IMR-90 (cell line): Measurements from ENCODE around the gene WBP1L. TPM values are rescaled to one million over a fixed set of nuclear protein-coding genes. Genes with fewer than 3 reads are reported as not detected.

Source experiments
- ATAC-seq: fragments of 200-7000 bp; cut with Tn5 transposase; 2 replicates; pipeline ENCODE4 v1.9.1; 2020; ENCODE audit warnings: low read depth, mild to moderate bottlenecking, moderate library complexity
- BruUV-seq: library from RNA; stranded (reverse); fragments of 400-500 nt; replicated peaks from 2 replicates; lab custom pipeline; 2021; lab: Mats Ljungman, UMichigan
- CTCF ChIA-PET: fragments of 300-600 bp; formaldehyde crosslinking; extraction: SDS; loops from one replicate; lab custom pipeline; 2021; ENCODE audit warnings: antibody characterized with exemption; lab: Yijun Ruan, JAX
- POLR2A ChIA-PET: fragments of 300-600 bp; sonication (Branson Sonifier 250); formaldehyde crosslinking; loops from one replicate; lab custom pipeline; 2022; ENCODE audit warnings: antibody characterized with exemption; ENCODE audit not compliant: unreplicated experiment; lab: Charles Lee
- DNase-seq: peaks from one replicate; pipeline ENCODE4 v3.0.0; 2013
- H2AFZ ChIP-seq: replicated peaks from 2 replicates; pipeline ENCODE3; 2013; ENCODE audit warnings: low read length, mild to moderate bottlenecking; ENCODE audit not compliant: poor library complexity
- H2AK5ac ChIP-seq: 2 replicates; pipeline ENCODE4 v1.6.1; 2013; ENCODE audit warnings: low read depth, low read length, inconsistent platforms
- H2AK9ac ChIP-seq: replicated peaks from 2 replicates; pipeline ENCODE3; 2013; ENCODE audit warnings: mild to moderate bottlenecking, low read depth, low read length, moderate library complexity; ENCODE audit not compliant: poor library complexity
- H2BK120ac ChIP-seq: 2 replicates; pipeline ENCODE4 v1.6.1; 2013; ENCODE audit warnings: low read depth, low read length, inconsistent platforms
- H2BK15ac ChIP-seq: 3 replicates; pipeline ENCODE4 v1.6.1; 2013; ENCODE audit warnings: low read depth, low read length, inconsistent platforms
- H2BK20ac ChIP-seq: 2 replicates; pipeline ENCODE4 v1.6.1; 2013; ENCODE audit warnings: low read depth, mild to moderate bottlenecking, inconsistent platforms, low read length, moderate library complexity
- H2BK5ac ChIP-seq: 2 replicates; pipeline ENCODE4 v1.6.1; 2013; ENCODE audit warnings: mild to moderate bottlenecking, low read depth, low read length, inconsistent platforms; ENCODE audit not compliant: poor library complexity, severe bottlenecking
- H3K14ac ChIP-seq: replicated peaks from 2 replicates; pipeline ENCODE4 v1.6.1; 2013; ENCODE audit warnings: low read depth, low read length, inconsistent platforms
- H3K18ac ChIP-seq: 2 replicates; pipeline ENCODE4 v1.6.1; 2013; ENCODE audit warnings: low read depth, low read length, control low read depth
- H3K23ac ChIP-seq: 2 replicates; pipeline ENCODE4 v1.6.1; 2013; ENCODE audit warnings: low read depth, low read length, inconsistent platforms
- H3K27ac ChIP-seq: 2 replicates; pipeline ENCODE4 v1.5.1; 2013; ENCODE audit warnings: mild to moderate bottlenecking, control low read depth, low read length; ENCODE audit not compliant: insufficient read depth
- H3K27me3 ChIP-seq: 2 replicates; pipeline ENCODE4 v1.6.1; 2013; ENCODE audit warnings: low read length; ENCODE audit not compliant: control insufficient read depth, insufficient read depth
- H3K36me3 ChIP-seq: 2 replicates; pipeline ENCODE4 v1.6.1; 2013; ENCODE audit warnings: low read length, mixed read lengths; ENCODE audit not compliant: control insufficient read depth, insufficient read depth
- H3K4ac ChIP-seq: 2 replicates; pipeline ENCODE4 v1.6.1; 2013; ENCODE audit warnings: low read depth, low read length, inconsistent platforms
- H3K4me1 ChIP-seq: 2 replicates; pipeline ENCODE4 v1.6.1; 2013; ENCODE audit warnings: low read length, mixed read lengths; ENCODE audit not compliant: control insufficient read depth, insufficient read depth
- H3K4me2 ChIP-seq: 2 replicates; pipeline ENCODE4 v1.6.1; 2013; ENCODE audit warnings: low read depth, mild to moderate bottlenecking, control low read depth, low read length, moderate library complexity
- H3K4me3 ChIP-seq: 2 replicates; pipeline ENCODE4 v1.5.1; 2013; ENCODE audit warnings: low read depth, mild to moderate bottlenecking, control low read depth, low read length, moderate library complexity; ENCODE audit not compliant: insufficient read depth
- H3K56ac ChIP-seq: 2 replicates; pipeline ENCODE4 v1.6.1; 2013; ENCODE audit warnings: low read length, inconsistent platforms; ENCODE audit not compliant: insufficient read depth; ENCODE audit errors: extremely low read depth
- H3K79me1 ChIP-seq, 2 experiments: 2 replicates each; pipeline ENCODE4 v1.6.1; 2013; ENCODE audit warnings: low read length in 2 of 2, inconsistent platforms in 1 of 2, low read depth in 1 of 2
- H3K9ac ChIP-seq: 2 replicates; pipeline ENCODE4 v1.6.1; 2013; ENCODE audit warnings: low read depth, low read length, control low read depth
- H3K9me1 ChIP-seq: 2 replicates; pipeline ENCODE4 v1.6.1; 2013; ENCODE audit warnings: low read length, inconsistent platforms; ENCODE audit not compliant: insufficient read depth
- H3K9me3 ChIP-seq: 2 replicates; pipeline ENCODE4 v1.6.1; 2013; ENCODE audit warnings: low read length; ENCODE audit not compliant: control insufficient read depth, insufficient read depth
- H4K20me1 ChIP-seq: 2 replicates; pipeline ENCODE4 v1.6.1; 2013; ENCODE audit warnings: low read length, inconsistent platforms; ENCODE audit not compliant: insufficient read depth
- H4K5ac ChIP-seq: 2 replicates; pipeline ENCODE4 v1.6.1; 2013; ENCODE audit warnings: mild to moderate bottlenecking, low read depth, low read length, control low read depth
- H4K8ac ChIP-seq, 2 experiments: 2 replicates each; pipeline ENCODE4 v1.6.1; 2013; ENCODE audit warnings: low read depth in 2 of 2, low read length in 2 of 2, control low read depth in 1 of 2, inconsistent platforms in 1 of 2
- H4K91ac ChIP-seq: 2 replicates; pipeline ENCODE4 v1.6.1; 2013; ENCODE audit warnings: low read depth, low read length, inconsistent platforms; ENCODE audit not compliant: insufficient read depth
- BHLHE40 ChIP-seq: fragments of 150-350 bp; IDR thresholded peaks from 2 replicates; pipeline ENCODE4 v1.6.1; 2016; ENCODE audit warnings: mild to moderate bottlenecking, low read depth, low read length
- CEBPB ChIP-seq: IDR thresholded peaks from 2 replicates; pipeline ENCODE4 v1.6.1; 2012; ENCODE audit warnings: low read depth, low read length, improper control_type of control experiment
- CHD1 ChIP-seq: IDR thresholded peaks from 2 replicates; pipeline ENCODE4 v1.6.1; 2012; ENCODE audit warnings: low read depth, low read length, improper control_type of control experiment
- CTCF ChIP-seq: conservative IDR thresholded peaks from 2 replicates; pipeline ENCODE4 v1.5.1; 2012; ENCODE audit warnings: mild to moderate bottlenecking, low read depth, low read length, improper control_type of control experiment
- ELK1 ChIP-seq: fragments of 150-350 bp; IDR thresholded peaks from 2 replicates; pipeline ENCODE4 v1.6.1; 2016; ENCODE audit warnings: low read depth, mild to moderate bottlenecking, low read length, moderate library complexity, borderline replicate concordance
- FOS ChIP-seq: fragments of 150-350 bp; IDR thresholded peaks from 2 replicates; pipeline ENCODE4 v1.6.1; 2016; ENCODE audit warnings: low read depth, low read length
- MAFK ChIP-seq: IDR thresholded peaks from 2 replicates; pipeline ENCODE4 v1.6.1; 2012; ENCODE audit warnings: low read depth, low read length, improper control_type of control experiment
- MAZ ChIP-seq: IDR thresholded peaks from 2 replicates; pipeline ENCODE4 v1.6.1; 2012; ENCODE audit warnings: low read depth, mild to moderate bottlenecking, low read length, improper control_type of control experiment, moderate library complexity, borderline replicate concordance
- MXI1 ChIP-seq: IDR thresholded peaks from 2 replicates; pipeline ENCODE4 v1.6.1; 2012; ENCODE audit warnings: low read depth, mild to moderate bottlenecking, low read length, moderate library complexity, borderline replicate concordance
- NFE2L2 ChIP-seq: fragments of 150-350 bp; IDR thresholded peaks from 2 replicates; pipeline ENCODE4 v1.6.1; 2016; ENCODE audit warnings: low read depth, mild to moderate bottlenecking, low read length
- POLR2A ChIP-seq: IDR thresholded peaks from 2 replicates; pipeline ENCODE4 v1.6.1; 2012; ENCODE audit warnings: mild to moderate bottlenecking, low read depth, low read length
- RAD21 ChIP-seq: IDR thresholded peaks from 2 replicates; pipeline ENCODE4 v1.6.1; 2012; ENCODE audit warnings: low read length, improper control_type of control experiment
- RCOR1 ChIP-seq: IDR thresholded peaks from 2 replicates; pipeline ENCODE4 v1.6.1; 2012; ENCODE audit warnings: mild to moderate bottlenecking, low read length, improper control_type of control experiment; ENCODE audit not compliant: insufficient replicate concordance
- RFX5 ChIP-seq: IDR thresholded peaks from 2 replicates; pipeline ENCODE4 v1.8.0; 2012; ENCODE audit warnings: low read depth, mild to moderate bottlenecking, low read length, moderate library complexity
- SMC3 ChIP-seq: fragments of 150-350 bp; IDR thresholded peaks from 2 replicates; pipeline ENCODE4 v1.6.1; 2016; ENCODE audit warnings: low read depth, mild to moderate bottlenecking, antibody characterized with exemption, low read length, moderate library complexity
- USF2 ChIP-seq: fragments of 150-350 bp; IDR thresholded peaks from 2 replicates; pipeline ENCODE4 v1.6.1; 2017; ENCODE audit warnings: mild to moderate bottlenecking, antibody characterized with exemption, low read length, low read depth
- WGBS, 2 experiments: methylation state at CpG; one replicate each; pipeline versions ENCODE4 v1.1.5 to v1.1.7; 2013; ENCODE audit warnings: missing lambda C conversion rate in 2 of 2; ENCODE audit not compliant: insufficient read length in 1 of 2; ENCODE audit errors: extremely low coverage in 2 of 2; 5-methylcytosine and 5-hydroxymethylcytosine counted together
- dilution Hi-C: fragments of 300-500 bp; cut with HindIII; formaldehyde crosslinking; loops from one replicate; pipeline ENCODE4 v1.14.3; 2018; ENCODE audit warnings: low sequenced_read_pairs; ENCODE audit not compliant: unreplicated experiment
- in situ Hi-C: fragments of 300-500 bp; cut with MboI; formaldehyde crosslinking; loops from 3 replicates; pipeline ENCODE4 v1.14.3; 2019; ENCODE audit warnings: low sequenced_read_pairs, inconsistent platforms, mixed read lengths
- intact Hi-C: fragments of 100-400 bp; cut with micrococcal nuclease; formaldehyde crosslinking; loops from 2 replicates; pipeline ENCODE4 v1.10.0; 2022
- polyA plus RNA-seq, 3 experiments: library from polyadenylated mRNA; depleted of rRNA; stranded (reverse); fragments of >200 nt; gene quantifications; 2 replicates each; pipeline ENCODE4 v1.2.3, GENCODE V29; 2012; ENCODE audit warnings: low replicate concordance in 1 of 3
- total RNA-seq: library from RNA; depleted of rRNA; stranded (reverse); fragments of >200 nt; gene quantifications from 2 replicates; pipeline ENCODE4 v1.2.3, GENCODE V29; 2012

WBP1L gene
- total and polyA plus RNA-seq, 2 of the 4 experiments (the other 2 are of a cell fraction): 20.7 to 31.0 TPM

DNA sequence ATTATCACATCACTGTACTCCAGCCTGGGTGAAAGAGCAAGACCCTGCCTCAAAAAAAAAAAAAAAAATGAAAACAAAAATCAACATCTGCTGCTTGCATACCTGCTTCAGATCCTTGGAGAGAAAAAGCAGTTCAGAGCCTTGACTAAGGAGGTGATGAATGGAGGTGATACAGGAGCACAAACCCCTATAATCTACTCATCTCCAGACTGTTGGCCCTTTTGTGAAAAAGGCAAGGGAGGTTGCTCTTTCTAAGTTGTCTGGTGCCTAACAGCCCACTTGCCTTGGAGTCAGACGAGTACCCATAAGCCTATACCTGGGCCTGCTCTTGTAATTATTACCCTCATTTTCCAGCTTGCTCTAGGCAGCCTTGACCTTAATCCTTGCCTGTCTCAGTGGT, 27.9 kb upstream of the WBP1L start:
- Histone ChIP-seq H2AK5ac (no peak overlapping the region), H3K23ac (no peak overlapping the region), H3K4me3 (no peak overlapping the region), H4K5ac (no peak overlapping the region), H3K4ac (no peak overlapping the region), H3K18ac (no peak overlapping the region), H3K14ac (no peak overlapping the region), H3K9me1 (peaks cover 10% of the 10 kb centered on the region), H4K91ac (no peak overlapping the region), H3K27me3 (no peaks in the 10 kb centered on the region), H2BK120ac (no peak overlapping the region), H2BK15ac (no peak overlapping the region), H3K27ac (no peak overlapping the region), H2AFZ (no peak overlapping the region), H4K8ac (no peak overlapping the region), H3K36me3 (no peaks in the 10 kb centered on the region), H2BK5ac (no peak overlapping the region), H3K56ac (no peak overlapping the region), H3K4me2 (no peak overlapping the region), H4K20me1 (peaks cover 2% of the 10 kb centered on the region; the same call in 1 of the 2 replicates), H3K9me3 (no peaks in the 10 kb centered on the region), H2AK9ac (no peak overlapping the region), H2BK20ac (no peak overlapping the region), H3K4me1 (peaks cover 9% of the 10 kb centered on the region), H3K79me1 (peaks cover 35 to 62% of the 10 kb centered on the region in 2 experiments), H3K9ac (no peak overlapping the region)
- POLR2A ChIA-PET: no interaction called here
- TF ChIP-seq MAZ (no peak), POLR2A (no peak), CHD1 (no peak), MAFK (no peak), MXI1 (no peak), USF2 (no peak), RFX5 (no peak), CTCF (no peak), ELK1 (no peak), FOS (no peak), RAD21 (no peak), CEBPB (no peak), SMC3 (no peak), NFE2L2 (no peak), BHLHE40 (no peak), RCOR1 (no peak)
- no peak for DNase-seq
- in situ Hi-C loops (no loop called here), dilution Hi-C loops (no loop called here), intact Hi-C loops (no loop called here)
- no TSS peak for BruUV-seq
- WGBS, 2 experiments: no CpG with 5 or more reads among the region's 1 CpG
- CTCF ChIA-PET: no interaction called here
- no peak for ATAC-seq
